ENCODE results near the gene APP.

GRCh38 chr21:26117324-26117971 is 53.1 kb downstream of the APP start:
- no peak for TF ChIP-seq CTCF (conservative IDR thresholded peaks at IDR 0.05; ENCODE audit: low read length)
- no peak for TF ChIP-seq EZH2phosphoT487 (IDR thresholded peaks at IDR 0.05; ENCODE audit: borderline replicate concordance, low read depth, low read length)
